Neural cell (in vitro differentiated cells): ENCODE results near the gene AFF3. TPM values are rescaled to one million over a fixed set of nuclear protein-coding genes. Genes with fewer than 3 reads are reported as not detected.

Experiments used
- H2AFZ ChIP-seq: fragments of 200-600, 300-800 bp; sonication (generic), shearing (Covaris generic); 2 replicates; pipeline ENCODE4 v1.6.0; 2014; ENCODE audit warnings: low read depth, mild to moderate bottlenecking, antibody characterized with exemption, low read length, moderate library complexity
- H3F3A ChIP-seq: fragments of 200-600 bp; shearing (Covaris generic); 2 replicates; pipeline ENCODE4 v1.6.1; 2016; ENCODE audit warnings: mild to moderate bottlenecking, moderate library complexity, mixed read lengths, antibody characterized with exemption, low read length; ENCODE audit not compliant: insufficient read depth, poor library complexity, severe bottlenecking
- H3K27ac ChIP-seq: fragments of 200-600, 300-800 bp; sonication (generic), shearing (Covaris generic); 2 replicates; pipeline ENCODE4 v1.5.1; 2014; ENCODE audit warnings: mild to moderate bottlenecking, low read length, moderate library complexity
- H3K27me3 ChIP-seq: fragments of 300-800, 200-600 bp; sonication (generic), shearing (Covaris generic); 2 replicates; pipeline ENCODE4 v1.6.0; 2014; ENCODE audit warnings: mild to moderate bottlenecking, low read depth, low read length, moderate library complexity; ENCODE audit not compliant: insufficient read depth
- H3K36me3 ChIP-seq: fragments of 300-800, 200-600 bp; sonication (generic), shearing (Covaris generic); 2 replicates; pipeline ENCODE4 v1.5.1; 2014; ENCODE audit warnings: mild to moderate bottlenecking, antibody characterized with exemption, low read length, moderate library complexity; ENCODE audit not compliant: insufficient read depth
- H3K4me2 ChIP-seq: fragments of 300-800, 200-600 bp; sonication (generic), shearing (Covaris generic); 2 replicates; pipeline ENCODE4 v1.6.0; 2014; ENCODE audit warnings: mild to moderate bottlenecking, low read length
- H3K4me3 ChIP-seq: fragments of 300-800, 200-600 bp; sonication (generic), shearing (Covaris generic); 2 replicates; pipeline ENCODE4 v1.5.1; 2014; ENCODE audit warnings: mild to moderate bottlenecking, low read length, moderate library complexity
- H3K79me2 ChIP-seq: fragments of 200-600 bp; shearing (Covaris generic); replicated peaks from 2 replicates; pipeline ENCODE4 v1.6.0; 2014; ENCODE audit warnings: mild to moderate bottlenecking, low read length, moderate library complexity; ENCODE audit not compliant: insufficient read depth
- H3K9ac ChIP-seq: fragments of 300-800, 200-600 bp; sonication (generic), shearing (Covaris generic); 2 replicates; pipeline ENCODE4 v1.6.1; 2016; ENCODE audit warnings: mild to moderate bottlenecking, low read length, mixed read lengths
- H3K9me2 ChIP-seq: fragments of 200-600 bp; shearing (Covaris generic); 2 replicates; pipeline ENCODE4 v1.6.1; 2016; ENCODE audit warnings: mild to moderate bottlenecking, low read length, mixed read lengths; ENCODE audit not compliant: insufficient read depth
- H3K9me3 ChIP-seq: fragments of 200-600, 300-800 bp; sonication (generic), shearing (Covaris generic); 2 replicates; pipeline ENCODE4 v1.6.1; 2016; ENCODE audit warnings: mild to moderate bottlenecking, mixed run types, low read length, moderate library complexity, mixed read lengths
- H4K20me1 ChIP-seq: fragments of 200-600 bp; shearing (Covaris generic); 2 replicates; pipeline ENCODE4 v1.6.1; 2016; ENCODE audit warnings: mild to moderate bottlenecking, mixed run types; ENCODE audit not compliant: insufficient read depth
- EP300 ChIP-seq: fragments of 450-650 bp; conservative IDR thresholded peaks from 2 replicates; pipeline ENCODE4 v1.6.1; 2014; ENCODE audit warnings: antibody characterized with exemption, mild to moderate bottlenecking, moderate library complexity; ENCODE audit not compliant: poor library complexity, severe bottlenecking
- EZH2 ChIP-seq: fragments of 200-600, 300-800 bp; shearing (Covaris generic), sonication (generic); IDR thresholded peaks from 2 replicates; pipeline ENCODE4 v1.6.1; 2014; ENCODE audit warnings: antibody characterized with exemption, low read length, borderline replicate concordance, mild to moderate bottlenecking; ENCODE audit not compliant: insufficient read depth, poor library complexity, severe bottlenecking
- MXI1 ChIP-seq: fragments of 450-650 bp; conservative IDR thresholded peaks from 2 replicates; pipeline ENCODE4 v1.6.1; 2014; ENCODE audit warnings: antibody characterized with exemption, mild to moderate bottlenecking; ENCODE audit not compliant: poor library complexity, severe bottlenecking
- POLR2AphosphoS5 ChIP-seq: IDR thresholded peaks from 2 replicates; pipeline ENCODE4 v1.6.1; 2012
- RAD21 ChIP-seq: fragments of 450-650 bp; conservative IDR thresholded peaks from 2 replicates; pipeline ENCODE4 v1.6.1; 2014; ENCODE audit warnings: antibody characterized with exemption, mild to moderate bottlenecking, moderate library complexity
- REST ChIP-seq: IDR thresholded peaks from 2 replicates; pipeline ENCODE4 v1.6.1; 2012; ENCODE audit warnings: borderline replicate concordance
- SMC3 ChIP-seq: fragments of 450-650 bp; conservative IDR thresholded peaks from 2 replicates; pipeline ENCODE4 v1.6.1; 2014; ENCODE audit warnings: antibody characterized with exemption, mild to moderate bottlenecking, moderate library complexity; ENCODE audit not compliant: poor library complexity
- TAF1 ChIP-seq: IDR thresholded peaks from 2 replicates; pipeline ENCODE4 v1.6.1; 2012; ENCODE audit warnings: low read depth
- polyA plus RNA-seq: library from polyadenylated mRNA; depleted of rRNA; stranded (reverse); fragments of >200 nt; gene quantifications from 2 replicates; pipeline ENCODE4 v1.2.3, GENCODE V29; 2014
- TF ChIP-seq, protein P1 (sequence below): fragments of 450-650 bp; IDR thresholded peaks from 2 replicates; pipeline ENCODE4 v1.5.1; 2014; ENCODE audit warnings: antibody characterized with exemption, mild to moderate bottlenecking, moderate library complexity; ENCODE audit not compliant: poor library complexity, severe bottlenecking

Gene AFF3
- polyA plus RNA-seq, 1 donor from 2014 or later: 5.1 TPM

- no peaks in the 10 kb centered on the region for H3K79me2 ChIP-seq
- H3K4me3 ChIP-seq: no peak overlapping the region
- TF ChIP-seq EP300 (no peak), POLR2AphosphoS5 (no peak), RAD21 (no peak), EZH2 (no peak), TAF1 (no peak), SMC3 (no peak), MXI1 (no peak), REST (no peak)
- TF ChIP-seq, protein P1, sequence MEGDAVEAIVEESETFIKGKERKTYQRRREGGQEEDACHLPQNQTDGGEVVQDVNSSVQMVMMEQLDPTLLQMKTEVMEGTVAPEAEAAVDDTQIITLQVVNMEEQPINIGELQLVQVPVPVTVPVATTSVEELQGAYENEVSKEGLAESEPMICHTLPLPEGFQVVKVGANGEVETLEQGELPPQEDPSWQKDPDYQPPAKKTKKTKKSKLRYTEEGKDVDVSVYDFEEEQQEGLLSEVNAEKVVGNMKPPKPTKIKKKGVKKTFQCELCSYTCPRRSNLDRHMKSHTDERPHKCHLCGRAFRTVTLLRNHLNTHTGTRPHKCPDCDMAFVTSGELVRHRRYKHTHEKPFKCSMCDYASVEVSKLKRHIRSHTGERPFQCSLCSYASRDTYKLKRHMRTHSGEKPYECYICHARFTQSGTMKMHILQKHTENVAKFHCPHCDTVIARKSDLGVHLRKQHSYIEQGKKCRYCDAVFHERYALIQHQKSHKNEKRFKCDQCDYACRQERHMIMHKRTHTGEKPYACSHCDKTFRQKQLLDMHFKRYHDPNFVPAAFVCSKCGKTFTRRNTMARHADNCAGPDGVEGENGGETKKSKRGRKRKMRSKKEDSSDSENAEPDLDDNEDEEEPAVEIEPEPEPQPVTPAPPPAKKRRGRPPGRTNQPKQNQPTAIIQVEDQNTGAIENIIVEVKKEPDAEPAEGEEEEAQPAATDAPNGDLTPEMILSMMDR: no peak
- no peaks in the 10 kb centered on the region for H4K20me1 ChIP-seq
- no peak overlapping the region for H3K9ac ChIP-seq
- no peaks in the 10 kb centered on the region for H3K9me3 ChIP-seq
- H3F3A ChIP-seq: no peaks in the 10 kb centered on the region
- H3K27ac ChIP-seq: no peak overlapping the region
- no peak overlapping the region for H2AFZ ChIP-seq
- H3K36me3 ChIP-seq: no peaks in the 10 kb centered on the region
- no peaks in the 10 kb centered on the region for H3K9me2 ChIP-seq
- no peaks in the 10 kb centered on the region for H3K27me3 ChIP-seq
- no peak overlapping the region for H3K4me2 ChIP-seq
Observed at GRCh38 chr2:99857867-99858444, 284.4 kb downstream of the AFF3 start.

DNA sequence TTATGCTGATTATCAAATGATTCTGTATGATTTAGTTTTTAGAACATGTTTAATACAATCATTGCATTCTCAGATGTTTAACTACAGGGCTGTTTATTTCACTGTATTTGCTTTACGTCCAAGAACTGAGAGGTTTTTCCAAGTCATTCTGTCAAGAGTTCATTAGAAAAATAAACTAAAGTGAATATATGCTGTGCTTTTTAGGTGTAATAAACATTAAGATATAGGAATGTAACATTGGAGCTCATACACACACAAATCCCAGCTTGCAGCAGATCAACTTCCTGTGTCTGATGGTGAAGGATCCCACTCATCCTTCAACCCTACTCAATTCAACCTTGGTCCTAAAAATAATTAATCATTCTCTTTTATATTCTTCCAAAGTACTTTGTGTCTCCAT, 285.0 kb downstream of the AFF3 start:
- H2AFZ ChIP-seq: no peak overlapping the region
- H3K4me2 ChIP-seq: no peak overlapping the region
- H3K79me2 ChIP-seq: no peaks in the 10 kb centered on the region
- H3K9me2 ChIP-seq: no peaks in the 10 kb centered on the region
- H3F3A ChIP-seq: no peaks in the 10 kb centered on the region
- H3K4me3 ChIP-seq: no peak overlapping the region
- H4K20me1 ChIP-seq: no peaks in the 10 kb centered on the region
- no peaks in the 10 kb centered on the region for H3K36me3 ChIP-seq
- no peak overlapping the region for H3K27ac ChIP-seq
- H3K9me3 ChIP-seq: no peaks in the 10 kb centered on the region
- H3K27me3 ChIP-seq: no peaks in the 10 kb centered on the region
- TF ChIP-seq MXI1 (no peak), POLR2AphosphoS5 (no peak), TAF1 (no peak), EP300 (no peak), RAD21 (no peak), REST (no peak), EZH2 (no peak), SMC3 (no peak)
- TF ChIP-seq, protein P1: no peak
- no peak overlapping the region for H3K9ac ChIP-seq
